ENCODE results near the gene LRFN5.
"Not testable (repeated sequence)": the region's sequence is repeated elsewhere in the genome, so short reads cannot be mapped to it uniquely, and the experiment has no call there.

The LRFN5 gene

DNA sequence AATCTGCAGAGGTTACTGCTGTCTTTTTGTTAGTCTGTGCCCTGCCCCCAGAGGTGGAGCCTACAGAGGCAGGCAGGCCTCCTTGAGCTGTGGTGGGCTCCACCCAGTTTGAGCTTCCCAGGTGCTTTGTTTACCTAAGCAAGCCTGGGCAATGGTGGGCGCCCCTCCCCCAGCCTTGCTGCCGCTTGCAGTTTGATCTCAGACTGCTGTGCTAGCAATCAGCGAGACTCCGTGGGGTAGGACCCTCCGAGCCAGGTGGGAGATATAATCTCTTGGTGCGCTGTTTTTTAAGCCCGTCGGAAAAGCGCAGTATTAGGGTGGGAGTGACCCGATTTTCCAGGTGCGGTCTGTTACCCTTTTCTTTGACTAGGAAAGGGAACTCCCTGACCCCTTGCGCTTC is 304.5 kb downstream of the LRFN5 start:
- not testable (repeated sequence) for DNase-seq

DNA sequence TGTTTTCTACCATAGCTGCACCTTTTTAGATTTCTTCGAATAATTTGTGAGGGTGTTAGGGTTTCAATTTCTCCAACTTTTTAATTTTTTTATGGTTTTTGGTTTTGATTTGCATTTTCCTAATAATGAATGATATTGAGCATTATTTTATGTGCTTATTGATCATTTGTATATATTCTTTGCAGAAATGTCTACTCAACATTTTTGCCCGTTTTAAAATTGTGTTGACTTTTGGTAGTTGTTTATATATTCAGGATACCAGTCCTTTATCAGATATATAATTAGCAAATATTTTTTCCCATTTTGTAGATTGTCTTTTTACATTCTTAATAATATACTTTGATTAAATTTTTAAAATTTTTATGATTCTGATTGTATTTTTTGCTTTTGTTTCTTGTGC is 306.7 kb downstream of the LRFN5 start:
- no peak for DNase-seq

DNA sequence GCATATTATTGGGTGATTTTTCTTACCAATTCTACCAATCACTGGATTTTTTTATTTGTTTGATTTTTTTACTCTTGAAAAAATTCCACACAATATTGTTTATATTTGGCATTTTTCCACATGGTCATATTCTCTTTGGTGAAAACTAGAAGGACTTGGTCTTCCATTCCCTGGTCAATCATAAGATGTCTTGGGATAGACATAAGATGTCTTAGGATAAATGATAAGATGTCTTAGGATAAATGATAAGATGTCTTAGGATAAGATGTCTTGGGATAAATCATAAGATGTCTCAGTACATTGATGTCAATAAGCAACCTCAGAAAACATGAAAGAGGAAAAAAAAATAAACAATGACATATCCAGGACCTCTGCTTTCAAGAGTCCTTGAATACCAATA is 309.1 kb downstream of the LRFN5 start:
- no peak for DNase-seq

DNA sequence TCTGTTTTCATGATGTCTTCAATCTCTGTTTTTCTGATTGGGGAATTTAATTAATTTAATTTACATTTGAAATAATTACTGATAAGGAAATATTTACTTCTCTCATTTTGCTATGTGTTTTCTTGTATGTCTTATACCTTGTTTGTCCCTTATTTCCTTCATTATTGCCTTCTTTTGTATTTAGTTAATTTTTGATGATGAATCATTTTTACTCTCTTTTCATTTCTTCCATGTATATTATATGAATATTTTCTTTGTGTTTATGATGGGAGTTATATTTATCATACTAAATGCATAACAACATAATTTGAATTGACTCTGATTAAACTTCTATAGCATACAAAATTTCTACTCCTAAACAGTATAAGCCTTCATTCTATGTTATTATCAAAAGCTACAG is 309.6 kb downstream of the LRFN5 start:
- no peak for DNase-seq

DNA sequence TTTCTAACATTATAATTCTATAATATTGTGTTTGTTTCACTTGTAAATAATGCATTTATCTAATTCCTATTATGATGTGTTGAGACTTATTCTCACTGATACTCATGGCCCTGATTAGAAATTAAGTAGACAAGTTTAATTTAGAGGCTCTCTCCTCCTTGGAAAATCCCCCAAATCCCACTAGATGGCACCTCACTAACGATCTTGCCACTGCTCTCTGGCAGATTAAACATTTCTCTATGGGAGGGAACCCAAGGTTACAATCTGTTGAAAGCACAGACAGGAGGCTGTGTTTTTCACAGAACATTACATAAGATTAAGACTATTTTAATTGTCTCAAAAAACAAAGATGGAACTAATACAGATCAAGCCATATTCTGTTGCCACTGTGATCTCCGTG is 318.7 kb downstream of the LRFN5 start:
- DNase-seq: no peak

DNA sequence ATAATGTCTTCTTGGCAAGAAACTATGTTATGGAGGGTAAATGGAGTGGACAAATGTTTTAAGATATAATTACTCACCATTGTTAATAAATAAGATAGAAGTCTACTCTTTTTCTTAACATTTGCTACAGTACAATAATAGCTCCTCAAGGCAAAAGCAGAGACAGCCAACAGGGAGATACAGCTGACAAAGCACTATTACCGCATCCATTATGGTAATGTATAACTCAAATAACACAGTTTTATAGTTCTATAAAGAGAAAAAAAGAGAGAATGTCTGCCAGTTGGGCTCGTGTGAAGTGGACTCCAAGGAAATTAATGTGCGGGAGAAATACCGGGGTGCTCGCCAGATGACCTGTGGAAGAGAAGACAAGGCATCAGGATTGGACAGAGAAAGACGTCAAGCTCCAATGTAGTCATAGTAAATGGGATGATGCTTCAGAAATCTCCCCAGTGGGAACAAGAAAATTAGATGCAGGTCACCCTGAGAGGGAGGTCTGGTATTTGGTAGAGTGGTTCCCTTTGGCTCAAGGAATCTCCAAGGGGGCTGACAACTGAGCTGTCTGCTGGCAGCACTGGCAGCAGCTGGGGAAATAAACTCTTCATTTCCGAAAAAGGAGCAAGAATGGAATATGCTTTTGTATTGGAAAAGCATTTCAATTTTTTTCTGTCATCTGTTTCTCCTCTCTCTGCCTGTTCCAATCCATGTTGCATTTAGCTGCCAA is 343.9 kb downstream of the LRFN5 start:
- DNase-seq: no peak
